Measurements from ENCODE around the gene RUNX2.

DNA sequence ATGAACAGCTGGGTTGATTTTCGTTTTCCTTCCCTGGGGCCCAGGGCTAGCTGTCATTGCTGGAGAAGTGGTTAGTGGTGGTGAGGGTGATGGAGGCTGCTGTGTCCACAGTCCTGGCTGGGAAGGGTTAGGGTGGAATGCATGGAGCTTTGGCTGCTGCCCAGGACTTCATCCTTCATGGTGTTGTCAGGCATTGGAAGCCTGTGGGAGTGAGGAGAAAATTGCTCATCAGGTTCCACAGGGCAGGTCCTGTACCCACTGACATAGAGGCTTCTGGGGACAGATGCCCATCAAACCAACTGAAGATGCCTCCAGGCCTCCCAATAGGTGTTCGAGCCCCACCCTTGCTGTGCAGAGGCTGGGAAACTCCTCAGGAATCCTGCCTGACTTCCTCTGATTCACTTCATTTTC lies 312.0 kb downstream of the RUNX2 start:
- TF ChIP-seq CTCF (IDR thresholded peaks at IDR 0.05 in 2 of 3, conservative IDR thresholded peaks at IDR 0.05 in 1 of 3; ENCODE audit: control insufficient read depth in 2 of 3, extremely low read depth in 1 of 3, insufficient read depth in 1 of 3, low read depth in 3 of 3, low read length in 3 of 3) (no peak), MTA3 (IDR thresholded peaks at IDR 0.05; ENCODE audit: borderline replicate concordance, low read length) (no peak), EGR1 (IDR thresholded peaks at IDR 0.05; ENCODE audit: borderline replicate concordance in 1 of 2, low read depth in 2 of 2, low read length in 2 of 2) (no peak), TAF1 (IDR thresholded peaks at IDR 0.05; ENCODE audit: borderline replicate concordance, low read depth, low read length) (no peak), ZSCAN29 (IDR thresholded peaks at IDR 0.05) (no peak), GABPA (IDR thresholded peaks at IDR 0.05; ENCODE audit: low read depth) (no peak)
